CD4-positive, CD25-positive, alpha-beta regulatory T cell (primary cell): ENCODE measurements around the gene SLC37A2. TPM values are rescaled to one million over a fixed set of nuclear protein-coding genes. Genes with fewer than 3 reads are reported as not detected.
A peak's percentile ranks its signal among the peaks of the same experiment; 100 is the strongest.

Source experiments
- ATAC-seq, 2 donors: fragments of 150-1000 bp; cut with Tn5 transposase; one replicate each; pipeline ENCODE4 v1.10.0; 2021; ENCODE audit warnings: low read depth in 2 of 2, moderate number of reproducible peaks in 2 of 2, moderate library complexity in 1 of 2
- DNase-seq, 3 donors: peaks; one replicate each; pipeline versions ENCODE4 v3.0.0 to v3.0.0-alpha.2; 2012 to 2022; ENCODE audit warnings: mixed read lengths in 1 of 3
- H3K27ac ChIP-seq: one replicate; pipeline ENCODE4 v1.7.0; 2013; ENCODE audit warnings: mild to moderate bottlenecking, low read length; ENCODE audit not compliant: insufficient read depth, poor library complexity, severe bottlenecking
- H3K27me3 ChIP-seq: one replicate; pipeline ENCODE4 v1.7.0; 2013; ENCODE audit warnings: low read length; ENCODE audit not compliant: control insufficient read depth, insufficient read depth
- H3K36me3 ChIP-seq: one replicate; pipeline ENCODE4 v1.7.0; 2013; ENCODE audit warnings: mild to moderate bottlenecking, low read length, moderate library complexity; ENCODE audit not compliant: control insufficient read depth, insufficient read depth
- H3K4me1 ChIP-seq: 2 replicates; pipeline ENCODE4 v1.7.0; 2013; ENCODE audit warnings: mild to moderate bottlenecking, low read length; ENCODE audit not compliant: insufficient read depth, control insufficient read depth, poor library complexity, severe bottlenecking
- H3K4me3 ChIP-seq: one replicate; pipeline ENCODE4 v1.7.0; 2013; ENCODE audit warnings: low read depth, mild to moderate bottlenecking, low read length, moderate library complexity
- H3K9me3 ChIP-seq, 2 experiments: 1 replicate in 1 of 2; 2 replicates in 1 of 2; pipeline ENCODE4 v1.7.0; 2013; ENCODE audit warnings: low read length in 2 of 2, mild to moderate bottlenecking in 1 of 2, moderate library complexity in 1 of 2; ENCODE audit not compliant: control insufficient read depth in 2 of 2
- H3K27ac Mint-ChIP-seq, 3 donors: one replicate each; pipeline ENCODE4 v1.8.0; 2020 to 2022; ENCODE audit warnings: mild to moderate bottlenecking in 3 of 3, mixed read lengths in 3 of 3, moderate library complexity in 2 of 3
- H3K27me3 Mint-ChIP-seq: one replicate; pipeline ENCODE4 v1.8.0; 2022; ENCODE audit warnings: mild to moderate bottlenecking, mixed read lengths
- H3K36me3 Mint-ChIP-seq: one replicate; pipeline ENCODE4 v1.8.0; 2020; ENCODE audit warnings: mixed read lengths
- H3K4me1 Mint-ChIP-seq, 4 donors: one replicate each; pipeline ENCODE4 v1.8.0; 2020 to 2022; ENCODE audit warnings: mixed read lengths in 4 of 4, mild to moderate bottlenecking in 1 of 4
- H3K4me3 Mint-ChIP-seq, 4 donors: one replicate each; pipeline ENCODE4 v1.8.0; 2020 to 2022; ENCODE audit warnings: mild to moderate bottlenecking in 4 of 4, mixed read lengths in 4 of 4, moderate library complexity in 3 of 4
- H3K9me3 Mint-ChIP-seq, 7 donors: one replicate each; pipeline ENCODE4 v1.8.0; 2020 to 2022; ENCODE audit warnings: mixed read lengths in 7 of 7, mild to moderate bottlenecking in 3 of 7, moderate library complexity in 2 of 7
- polyA plus RNA-seq, 4 donors: library from polyadenylated mRNA; unstranded; fragments of 300-500 nt; fragmentation: Illumina TruSeq; gene quantifications; one replicate each; pipeline ENCODE4 v1.2.3, GENCODE V29; 2021
- total RNA-seq: library from RNA; stranded (reverse); gene quantifications from one replicate; pipeline ENCODE4 v1.2.3, GENCODE V29; 2022

SLC37A2 gene
- total and polyA plus RNA-seq, 5 donors from 2014 or later = 0.17 to 0.41 (median 0.24) TPM; not detected in 2

- Histone ChIP-seq H3K4me3 (no peak overlapping the region), H3K27me3 (no peaks in the 10 kb centered on the region), H3K36me3 (no peaks in the 10 kb centered on the region), H3K27ac (no peak overlapping the region), H3K4me1 (no peaks in the 10 kb centered on the region), H3K9me3 (no peaks in the 10 kb centered on the region)
- no peak overlapping the region for H3K27ac Mint-ChIP-seq
- H3K4me1 Mint-ChIP-seq = no peaks in the 10 kb centered on the region
- DNase-seq (no peak), ATAC-seq (no peak)
- H3K9me3 Mint-ChIP-seq = no peaks in the 10 kb centered on the region
- peaks cover 5% of the 10 kb centered on the region for H3K27me3 Mint-ChIP-seq
- H3K4me3 Mint-ChIP-seq = no peak overlapping the region
- no peaks in the 10 kb centered on the region for H3K36me3 Mint-ChIP-seq
Observed at GRCh38 chr11:125081098-125081798, 18.1 kb downstream of the SLC37A2 start.

- no peak overlapping the region for H3K4me3 Mint-ChIP-seq
- H3K27ac ChIP-seq = no peak overlapping the region
- H3K4me1 Mint-ChIP-seq = no peaks in the 10 kb centered on the region
Observed at GRCh38 chr11:125082040-125082439, 18.9 kb downstream of the SLC37A2 start.

GRCh38 chr11:125082611-125083311, 19.7 kb downstream of the SLC37A2 start:
- H3K27ac Mint-ChIP-seq = no peak overlapping the region
- H3K27ac ChIP-seq = no peak overlapping the region

More at GRCh38 chr11:125082040-125082439, 18.9 kb downstream of the SLC37A2 start:
- Mint-ChIP-seq H3K27me3 (peaks cover 5% of the 10 kb centered on the region), H3K9me3 (no peaks in the 10 kb centered on the region), H3K27ac (peak overlapping the region in 1 of 3 donors; percentile 71), H3K36me3 (no peaks in the 10 kb centered on the region)
- no peaks in the 10 kb centered on the region for H3K4me1 ChIP-seq
- no peaks in the 10 kb centered on the region for H3K36me3 ChIP-seq
- no peaks in the 10 kb centered on the region for H3K27me3 ChIP-seq
- no peak overlapping the region for H3K4me3 ChIP-seq
- no peak for ATAC-seq
- no peak for DNase-seq
- H3K9me3 ChIP-seq = no peaks in the 10 kb centered on the region

GRCh38 chr11:125083312-125084056, 20.4 kb downstream of the SLC37A2 start:
- no peaks in the 10 kb centered on the region for H3K36me3 ChIP-seq
- DNase-seq (no peak), ATAC-seq (no peak)
- no peak overlapping the region for H3K4me3 ChIP-seq
- Mint-ChIP-seq H3K36me3 (no peaks in the 10 kb centered on the region), H3K9me3 (no peaks in the 10 kb centered on the region), H3K4me1 (no peaks in the 10 kb centered on the region), H3K4me3 (no peak overlapping the region), H3K27me3 (no peaks in the 10 kb centered on the region), H3K27ac (no peak overlapping the region)
- no peaks in the 10 kb centered on the region for H3K27me3 ChIP-seq
- no peaks in the 10 kb centered on the region for H3K4me1 ChIP-seq
- no peak overlapping the region for H3K27ac ChIP-seq
- H3K9me3 ChIP-seq = no peaks in the 10 kb centered on the region

More at GRCh38 chr11:125082611-125083311, 19.7 kb downstream of the SLC37A2 start:
- Histone ChIP-seq H3K4me3 (no peak overlapping the region), H3K4me1 (no peaks in the 10 kb centered on the region), H3K27me3 (no peaks in the 10 kb centered on the region), H3K9me3 (no peaks in the 10 kb centered on the region), H3K36me3 (no peaks in the 10 kb centered on the region)
- H3K36me3 Mint-ChIP-seq = no peaks in the 10 kb centered on the region
- H3K4me1 Mint-ChIP-seq = no peaks in the 10 kb centered on the region
- no peak for ATAC-seq
- DNase-seq = no peak
- no peak overlapping the region for H3K4me3 Mint-ChIP-seq
- H3K9me3 Mint-ChIP-seq = no peaks in the 10 kb centered on the region
- H3K27me3 Mint-ChIP-seq = peaks cover under 1% of the 10 kb centered on the region

- no peaks in the 10 kb centered on the region for H3K27me3 Mint-ChIP-seq
- H3K27me3 ChIP-seq = no peaks in the 10 kb centered on the region
- H3K4me1 Mint-ChIP-seq = no peaks in the 10 kb centered on the region
- no peak overlapping the region for H3K4me3 Mint-ChIP-seq
- ATAC-seq (no peak), DNase-seq (no peak)
- no peak overlapping the region for H3K27ac ChIP-seq
- H3K4me3 ChIP-seq = no peak overlapping the region
- no peak overlapping the region for H3K27ac Mint-ChIP-seq
- no peaks in the 10 kb centered on the region for H3K4me1 ChIP-seq
- no peaks in the 10 kb centered on the region for H3K9me3 ChIP-seq
- no peaks in the 10 kb centered on the region for H3K9me3 Mint-ChIP-seq
- H3K36me3 Mint-ChIP-seq = no peaks in the 10 kb centered on the region
- no peaks in the 10 kb centered on the region for H3K36me3 ChIP-seq
Observed at GRCh38 chr11:125084057-125084416, 20.9 kb downstream of the SLC37A2 start.

GRCh38 chr11:125084761-125085231, 21.7 kb downstream of the SLC37A2 start:
- H3K4me3 ChIP-seq = no peak overlapping the region
- Mint-ChIP-seq H3K4me1 (no peaks in the 10 kb centered on the region), H3K9me3 (no peaks in the 10 kb centered on the region), H3K27ac (no peak overlapping the region), H3K27me3 (no peaks in the 10 kb centered on the region), H3K4me3 (no peak overlapping the region), H3K36me3 (no peaks in the 10 kb centered on the region)
- no peak for ATAC-seq
- no peaks in the 10 kb centered on the region for H3K9me3 ChIP-seq
- no peaks in the 10 kb centered on the region for H3K4me1 ChIP-seq
- H3K36me3 ChIP-seq = no peaks in the 10 kb centered on the region
- DNase-seq = no peak
- no peaks in the 10 kb centered on the region for H3K27me3 ChIP-seq
- H3K27ac ChIP-seq = no peak overlapping the region

GRCh38 chr11:125085301-125086081, 22.4 kb downstream of the SLC37A2 start:
- no peak overlapping the region for H3K4me3 Mint-ChIP-seq
- no peaks in the 10 kb centered on the region for H3K9me3 Mint-ChIP-seq
- ATAC-seq (no peak), DNase-seq (no peak)
- no peak overlapping the region for H3K4me3 ChIP-seq
- no peak overlapping the region for H3K27ac ChIP-seq
- no peaks in the 10 kb centered on the region for H3K4me1 Mint-ChIP-seq
- H3K36me3 ChIP-seq = no peaks in the 10 kb centered on the region
- no peak overlapping the region for H3K27ac Mint-ChIP-seq
- H3K9me3 ChIP-seq = no peaks in the 10 kb centered on the region
- no peaks in the 10 kb centered on the region for H3K27me3 ChIP-seq
- no peaks in the 10 kb centered on the region for H3K36me3 Mint-ChIP-seq
- no peaks in the 10 kb centered on the region for H3K27me3 Mint-ChIP-seq
- H3K4me1 ChIP-seq = no peaks in the 10 kb centered on the region
